Ishikawa (cell line): ENCODE measurements around the gene SUPT5H.

Experiments
- CEBPB ChIP-seq: IDR thresholded peaks from 2 replicates; pipeline ENCODE4 v1.6.1; 2012
- EP300 ChIP-seq: IDR thresholded peaks from 2 replicates; pipeline ENCODE4 v1.6.1; 2012; ENCODE audit warnings: borderline replicate concordance
- NFIC ChIP-seq: IDR thresholded peaks from 2 replicates; pipeline ENCODE4 v1.6.1; 2012
- TAF1 ChIP-seq: IDR thresholded peaks from 2 replicates; pipeline ENCODE4 v1.6.1; 2012; ENCODE audit warnings: low read depth, mild to moderate bottlenecking
- TCF12 ChIP-seq: IDR thresholded peaks from 2 replicates; pipeline ENCODE4 v1.6.1; 2012; ENCODE audit warnings: low read depth
- TEAD4 ChIP-seq: IDR thresholded peaks from 2 replicates; pipeline ENCODE4 v1.6.1; 2012
- YY1 ChIP-seq: IDR thresholded peaks from 2 replicates; pipeline ENCODE4 v1.6.1; 2012; ENCODE audit warnings: low read depth
- ZBTB7A ChIP-seq: IDR thresholded peaks from 2 replicates; pipeline ENCODE4 v1.6.1; 2012; ENCODE audit warnings: low read depth
- TF ChIP-seq, protein P1 (sequence below): IDR thresholded peaks from 2 replicates; pipeline ENCODE4 v1.6.1; 2012
- TF ChIP-seq, protein P2 (sequence below): IDR thresholded peaks from 2 replicates; pipeline ENCODE4 v1.6.1; 2012; ENCODE audit warnings: low read depth, mild to moderate bottlenecking

DNA sequence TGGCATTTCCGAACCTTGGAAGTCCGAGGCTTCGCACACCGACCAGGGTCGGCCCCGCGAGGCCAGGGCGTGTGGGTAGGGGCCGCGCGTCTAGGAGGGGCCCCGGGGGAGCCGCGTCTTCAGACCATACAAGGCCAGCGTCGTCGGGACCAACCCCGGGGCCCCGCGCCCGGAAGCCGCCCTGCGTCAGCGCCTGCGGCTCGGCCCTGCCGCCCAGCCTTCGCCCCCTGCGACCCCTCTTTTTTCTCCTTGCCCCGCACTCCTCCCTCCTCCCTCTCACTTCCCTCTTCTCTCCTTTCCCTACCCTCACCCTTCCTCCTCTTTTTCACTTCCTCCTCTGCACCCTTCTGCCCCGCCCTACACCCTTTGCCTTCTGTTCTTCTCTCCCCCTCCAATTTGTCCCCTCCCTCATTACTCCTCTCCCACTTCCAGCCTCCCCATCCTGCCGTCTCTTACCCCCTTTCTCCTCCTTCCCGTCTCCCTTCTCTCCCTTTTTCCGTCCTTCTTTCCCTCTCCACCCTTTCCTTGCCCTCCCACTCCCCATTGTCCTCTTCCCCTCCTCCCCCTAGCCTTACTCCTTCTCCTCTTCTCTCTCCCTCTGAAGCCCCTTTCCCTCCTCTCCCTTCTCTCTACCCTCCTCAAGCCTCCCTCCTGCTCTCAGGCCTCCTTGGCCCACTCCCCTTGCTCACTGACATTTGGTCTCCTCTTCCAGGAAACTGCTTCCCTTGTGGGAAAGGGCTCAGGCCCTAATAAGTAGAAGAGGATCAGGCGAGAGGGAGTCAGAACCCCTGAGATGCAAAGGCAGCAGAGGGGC lies 35.2 kb upstream of the SUPT5H start:
- TF ChIP-seq CEBPB (no peak), TCF12 (no peak), EP300 (no peak), TAF1 (no peak), YY1 (no peak), TEAD4 (no peak), NFIC (no peak), ZBTB7A (peak; percentile 71)
- TF ChIP-seq, protein P1, sequence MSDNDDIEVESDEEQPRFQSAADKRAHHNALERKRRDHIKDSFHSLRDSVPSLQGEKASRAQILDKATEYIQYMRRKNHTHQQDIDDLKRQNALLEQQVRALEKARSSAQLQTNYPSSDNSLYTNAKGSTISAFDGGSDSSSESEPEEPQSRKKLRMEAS: no peak
- TF ChIP-seq, protein P2, sequence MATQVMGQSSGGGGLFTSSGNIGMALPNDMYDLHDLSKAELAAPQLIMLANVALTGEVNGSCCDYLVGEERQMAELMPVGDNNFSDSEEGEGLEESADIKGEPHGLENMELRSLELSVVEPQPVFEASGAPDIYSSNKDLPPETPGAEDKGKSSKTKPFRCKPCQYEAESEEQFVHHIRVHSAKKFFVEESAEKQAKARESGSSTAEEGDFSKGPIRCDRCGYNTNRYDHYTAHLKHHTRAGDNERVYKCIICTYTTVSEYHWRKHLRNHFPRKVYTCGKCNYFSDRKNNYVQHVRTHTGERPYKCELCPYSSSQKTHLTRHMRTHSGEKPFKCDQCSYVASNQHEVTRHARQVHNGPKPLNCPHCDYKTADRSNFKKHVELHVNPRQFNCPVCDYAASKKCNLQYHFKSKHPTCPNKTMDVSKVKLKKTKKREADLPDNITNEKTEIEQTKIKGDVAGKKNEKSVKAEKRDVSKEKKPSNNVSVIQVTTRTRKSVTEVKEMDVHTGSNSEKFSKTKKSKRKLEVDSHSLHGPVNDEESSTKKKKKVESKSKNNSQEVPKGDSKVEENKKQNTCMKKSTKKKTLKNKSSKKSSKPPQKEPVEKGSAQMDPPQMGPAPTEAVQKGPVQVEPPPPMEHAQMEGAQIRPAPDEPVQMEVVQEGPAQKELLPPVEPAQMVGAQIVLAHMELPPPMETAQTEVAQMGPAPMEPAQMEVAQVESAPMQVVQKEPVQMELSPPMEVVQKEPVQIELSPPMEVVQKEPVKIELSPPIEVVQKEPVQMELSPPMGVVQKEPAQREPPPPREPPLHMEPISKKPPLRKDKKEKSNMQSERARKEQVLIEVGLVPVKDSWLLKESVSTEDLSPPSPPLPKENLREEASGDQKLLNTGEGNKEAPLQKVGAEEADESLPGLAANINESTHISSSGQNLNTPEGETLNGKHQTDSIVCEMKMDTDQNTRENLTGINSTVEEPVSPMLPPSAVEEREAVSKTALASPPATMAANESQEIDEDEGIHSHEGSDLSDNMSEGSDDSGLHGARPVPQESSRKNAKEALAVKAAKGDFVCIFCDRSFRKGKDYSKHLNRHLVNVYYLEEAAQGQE: no peak
